HepG2 (cell line): ENCODE data around the gene CDK7. TPM values are rescaled to one million over a fixed set of nuclear protein-coding genes. Genes with fewer than 3 reads are reported as not detected.
A peak's percentile ranks its signal among the peaks of the same experiment; 100 is the strongest.

Experiments
- AHR ChIP-seq: IDR thresholded peaks from 2 replicates; pipeline ENCODE4 v1.6.1; 2018; ENCODE audit warnings: missing genetic modification reagents, missing compliant biosample characterization
- CSRNP1 ChIP-seq: sonication (generic); formaldehyde crosslinking; IDR thresholded peaks from 2 replicates; pipeline ENCODE4 v1.8.1; 2023; ENCODE audit warnings: mild to moderate bottlenecking, missing genetic modification reagents
- HOXD1 ChIP-seq: sonication (generic); formaldehyde crosslinking; IDR thresholded peaks from 2 replicates; pipeline ENCODE4 v1.5.0; 2020; ENCODE audit warnings: missing genetic modification reagents
- NR2F2 ChIP-seq: IDR thresholded peaks from 2 replicates; pipeline ENCODE4 v1.6.1; 2012; ENCODE audit warnings: low read depth, inconsistent platforms, borderline replicate concordance
- REXO4 ChIP-seq: sonication (generic); formaldehyde crosslinking; IDR thresholded peaks from 2 replicates; pipeline ENCODE4 v1.8.0; 2022; ENCODE audit warnings: missing genetic modification reagents, mild to moderate bottlenecking, borderline replicate concordance
- SMYD3 ChIP-seq: sonication (generic); formaldehyde crosslinking; IDR thresholded peaks from 2 replicates; pipeline ENCODE4 v1.8.1; 2023; ENCODE audit warnings: mild to moderate bottlenecking, missing genetic modification reagents
- SOX6 ChIP-seq, 2 experiments: fragments of 450-650 bp in 1 of 2; sonication (generic) in 1 of 2; formaldehyde crosslinking in 1 of 2; IDR thresholded peaks; 2 replicates each; pipeline versions ENCODE4 v1.4.0 to v1.6.1; 2017 to 2020; ENCODE audit warnings: antibody characterized with exemption in 1 of 2, mild to moderate bottlenecking in 1 of 2, missing genetic modification reagents in 1 of 2
- TARDBP ChIP-seq: sonication (generic); formaldehyde crosslinking; IDR thresholded peaks from 2 replicates; pipeline ENCODE4 v1.8.0; 2022; ENCODE audit warnings: mild to moderate bottlenecking, missing genetic modification reagents
- TOPORS ChIP-seq: sonication (generic); formaldehyde crosslinking; IDR thresholded peaks from 2 replicates; pipeline ENCODE4 v1.8.0; 2023; ENCODE audit warnings: mild to moderate bottlenecking, missing genetic modification reagents
- ZFP82 ChIP-seq: sonication (generic); formaldehyde crosslinking; IDR thresholded peaks from 2 replicates; pipeline ENCODE4 v1.5.1; 2020; ENCODE audit warnings: mild to moderate bottlenecking, missing genetic modification reagents, borderline replicate concordance
- ZNF337 ChIP-seq: sonication (generic); formaldehyde crosslinking; IDR thresholded peaks from 2 replicates; pipeline ENCODE4 v1.5.1; 2020; ENCODE audit warnings: missing genetic modification reagents, low read depth, mild to moderate bottlenecking, borderline replicate concordance
- ZNF737 ChIP-seq: sonication (generic); formaldehyde crosslinking; IDR thresholded peaks from 2 replicates; pipeline ENCODE4 v1.5.0; 2020; ENCODE audit warnings: missing genetic modification reagents, mild to moderate bottlenecking, borderline replicate concordance
- ZNF749 ChIP-seq: sonication (generic); formaldehyde crosslinking; IDR thresholded peaks from 2 replicates; pipeline ENCODE4 v1.8.0; 2022; ENCODE audit warnings: mild to moderate bottlenecking, missing genetic modification reagents, moderate library complexity, borderline replicate concordance
- ZSCAN22 ChIP-seq: sonication (generic); formaldehyde crosslinking; IDR thresholded peaks from 2 replicates; pipeline ENCODE4 v1.4.0; 2020; ENCODE audit warnings: mild to moderate bottlenecking, missing genetic modification reagents
- polyA plus RNA-seq, 8 experiments: library from polyadenylated mRNA; depleted of rRNA in 3 of 8; stranded (reverse) in 7 of 8; unstranded in 1 of 8; fragments of >200 nt; fragmentation: Illumina TruSeq in 4 of 8; extraction: Trizol in 4 of 8; gene quantifications; 2 replicates each; pipeline versions ENCODE4 v1.2.1 to v1.2.3, GENCODE V29; 2011 to 2016; ENCODE audit warnings: low read depth in 4 of 8, missing spikeins in 1 of 8, mixed read lengths in 1 of 8; ENCODE audit not compliant: insufficient read depth in 1 of 8
- total RNA-seq, 5 experiments: library from RNA; depleted of rRNA; stranded (reverse); fragments of >200 nt; fragmentation: Illumina TruSeq; extraction: Trizol; gene quantifications; 2 replicates each; pipeline ENCODE4 v1.2.3, GENCODE V29; 2016; ENCODE audit warnings: low read depth in 1 of 5
- TF ChIP-seq, protein P1 (sequence below): IDR thresholded peaks from 2 replicates; pipeline ENCODE4 v1.6.1; 2016; ENCODE audit warnings: missing genetic modification reagents, missing compliant biosample characterization
- TF ChIP-seq, protein P2 (sequence below): sonication (generic); formaldehyde crosslinking; IDR thresholded peaks from 2 replicates; pipeline ENCODE4 v1.9.0; 2021; ENCODE audit warnings: mild to moderate bottlenecking, missing genetic modification reagents
- TF ChIP-seq, protein P3 (sequence below): sonication (generic); formaldehyde crosslinking; IDR thresholded peaks from 2 replicates; pipeline ENCODE4 v1.5.1; 2020; ENCODE audit warnings: mild to moderate bottlenecking, moderate library complexity, missing genetic modification reagents

CDK7 gene
- total and polyA plus RNA-seq, 2 of the 13 experiments (the other 11 are each of a cell fraction or from before 2014, with no cell fraction given) = 41.2 to 54.9 TPM

- TF ChIP-seq HOXD1 (CRISPR knock-in tag) (peak; percentile 60; the same call in 1 of the 2 replicates), ZSCAN22 (CRISPR knock-in tag) (0 out of 2 replicates have a peak, but pooled peaks have one; percentile 21), TARDBP (peak; percentile 87), REXO4 (CRISPR knock-in tag) (no peak), CSRNP1 (CRISPR knock-in tag) (peak; percentile 99), NR2F2 (0 out of 2 replicates have a peak, but pooled peaks have one; percentile 17), ZNF749 (CRISPR knock-in tag) (no peak), ZNF737 (CRISPR knock-in tag) (0 out of 2 replicates have a peak, but pooled peaks have one; percentile 66), AHR (CRISPR knock-in tag) (peak; percentile 70; the same call in 1 of the 2 replicates), ZFP82 (CRISPR knock-in tag) (no peak), SMYD3 (CRISPR knock-in tag) (peak; percentile 78; the same call in 1 of the 2 replicates), TOPORS (CRISPR knock-in tag) (peak; percentile 90), ZNF337 (CRISPR knock-in tag) (no peak), SOX6 (IDR thresholded peaks at IDR 0.05) (no peak), SOX6 (CRISPR knock-in tag; IDR thresholded peaks at IDR 0.05) (peak; percentile 79)
- TF ChIP-seq, protein P1, sequence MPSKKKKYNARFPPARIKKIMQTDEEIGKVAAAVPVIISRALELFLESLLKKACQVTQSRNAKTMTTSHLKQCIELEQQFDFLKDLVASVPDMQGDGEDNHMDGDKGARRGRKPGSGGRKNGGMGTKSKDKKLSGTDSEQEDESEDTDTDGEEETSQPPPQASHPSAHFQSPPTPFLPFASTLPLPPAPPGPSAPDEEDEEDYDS (CRISPR knock-in tag) = peak; percentile 59
- TF ChIP-seq, protein P2, sequence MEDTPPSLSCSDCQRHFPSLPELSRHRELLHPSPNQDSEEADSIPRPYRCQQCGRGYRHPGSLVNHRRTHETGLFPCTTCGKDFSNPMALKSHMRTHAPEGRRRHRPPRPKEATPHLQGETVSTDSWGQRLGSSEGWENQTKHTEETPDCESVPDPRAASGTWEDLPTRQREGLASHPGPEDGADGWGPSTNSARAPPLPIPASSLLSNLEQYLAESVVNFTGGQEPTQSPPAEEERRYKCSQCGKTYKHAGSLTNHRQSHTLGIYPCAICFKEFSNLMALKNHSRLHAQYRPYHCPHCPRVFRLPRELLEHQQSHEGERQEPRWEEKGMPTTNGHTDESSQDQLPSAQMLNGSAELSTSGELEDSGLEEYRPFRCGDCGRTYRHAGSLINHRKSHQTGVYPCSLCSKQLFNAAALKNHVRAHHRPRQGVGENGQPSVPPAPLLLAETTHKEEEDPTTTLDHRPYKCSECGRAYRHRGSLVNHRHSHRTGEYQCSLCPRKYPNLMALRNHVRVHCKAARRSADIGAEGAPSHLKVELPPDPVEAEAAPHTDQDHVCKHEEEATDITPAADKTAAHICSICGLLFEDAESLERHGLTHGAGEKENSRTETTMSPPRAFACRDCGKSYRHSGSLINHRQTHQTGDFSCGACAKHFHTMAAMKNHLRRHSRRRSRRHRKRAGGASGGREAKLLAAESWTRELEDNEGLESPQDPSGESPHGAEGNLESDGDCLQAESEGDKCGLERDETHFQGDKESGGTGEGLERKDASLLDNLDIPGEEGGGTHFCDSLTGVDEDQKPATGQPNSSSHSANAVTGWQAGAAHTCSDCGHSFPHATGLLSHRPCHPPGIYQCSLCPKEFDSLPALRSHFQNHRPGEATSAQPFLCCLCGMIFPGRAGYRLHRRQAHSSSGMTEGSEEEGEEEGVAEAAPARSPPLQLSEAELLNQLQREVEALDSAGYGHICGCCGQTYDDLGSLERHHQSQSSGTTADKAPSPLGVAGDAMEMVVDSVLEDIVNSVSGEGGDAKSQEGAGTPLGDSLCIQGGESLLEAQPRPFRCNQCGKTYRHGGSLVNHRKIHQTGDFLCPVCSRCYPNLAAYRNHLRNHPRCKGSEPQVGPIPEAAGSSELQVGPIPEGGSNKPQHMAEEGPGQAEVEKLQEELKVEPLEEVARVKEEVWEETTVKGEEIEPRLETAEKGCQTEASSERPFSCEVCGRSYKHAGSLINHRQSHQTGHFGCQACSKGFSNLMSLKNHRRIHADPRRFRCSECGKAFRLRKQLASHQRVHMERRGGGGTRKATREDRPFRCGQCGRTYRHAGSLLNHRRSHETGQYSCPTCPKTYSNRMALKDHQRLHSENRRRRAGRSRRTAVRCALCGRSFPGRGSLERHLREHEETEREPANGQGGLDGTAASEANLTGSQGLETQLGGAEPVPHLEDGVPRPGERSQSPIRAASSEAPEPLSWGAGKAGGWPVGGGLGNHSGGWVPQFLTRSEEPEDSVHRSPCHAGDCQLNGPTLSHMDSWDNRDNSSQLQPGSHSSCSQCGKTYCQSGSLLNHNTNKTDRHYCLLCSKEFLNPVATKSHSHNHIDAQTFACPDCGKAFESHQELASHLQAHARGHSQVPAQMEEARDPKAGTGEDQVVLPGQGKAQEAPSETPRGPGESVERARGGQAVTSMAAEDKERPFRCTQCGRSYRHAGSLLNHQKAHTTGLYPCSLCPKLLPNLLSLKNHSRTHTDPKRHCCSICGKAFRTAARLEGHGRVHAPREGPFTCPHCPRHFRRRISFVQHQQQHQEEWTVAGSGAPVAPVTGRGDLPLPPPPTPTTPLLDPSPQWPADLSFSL (CRISPR knock-in tag) = 0 out of 2 replicates have a peak, but pooled peaks have one; percentile 58
- TF ChIP-seq, protein P3, sequence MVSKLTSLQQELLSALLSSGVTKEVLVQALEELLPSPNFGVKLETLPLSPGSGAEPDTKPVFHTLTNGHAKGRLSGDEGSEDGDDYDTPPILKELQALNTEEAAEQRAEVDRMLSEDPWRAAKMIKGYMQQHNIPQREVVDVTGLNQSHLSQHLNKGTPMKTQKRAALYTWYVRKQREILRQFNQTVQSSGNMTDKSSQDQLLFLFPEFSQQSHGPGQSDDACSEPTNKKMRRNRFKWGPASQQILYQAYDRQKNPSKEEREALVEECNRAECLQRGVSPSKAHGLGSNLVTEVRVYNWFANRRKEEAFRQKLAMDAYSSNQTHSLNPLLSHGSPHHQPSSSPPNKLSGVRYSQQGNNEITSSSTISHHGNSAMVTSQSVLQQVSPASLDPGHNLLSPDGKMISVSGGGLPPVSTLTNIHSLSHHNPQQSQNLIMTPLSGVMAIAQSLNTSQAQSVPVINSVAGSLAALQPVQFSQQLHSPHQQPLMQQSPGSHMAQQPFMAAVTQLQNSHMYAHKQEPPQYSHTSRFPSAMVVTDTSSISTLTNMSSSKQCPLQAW (CRISPR knock-in tag) = peak; percentile 64; the same call in 1 of the 2 replicates
These were observed 16.8 kb upstream of the CDK7 start (continued) for GRCh38 chr5:69217548-69218526.
